OCI-LY3 (cell line): ENCODE measurements around the gene KLF4.
"Not testable (repeated sequence)": the region's sequence is repeated elsewhere in the genome, so short reads cannot be mapped to it uniquely, and the experiment has no call there.

Experiments used
- H2AFZ ChIP-seq: fragments of 200-600, 300-600 bp; shearing (Covaris generic); 2 replicates; pipeline ENCODE4 v1.6.0; 2014; ENCODE audit warnings: antibody characterized with exemption, low read depth, low read length
- H3K27ac ChIP-seq: fragments of 200-600, 300-600 bp; sonication (generic); 2 replicates; pipeline ENCODE4 v1.5.1; 2014; ENCODE audit warnings: mild to moderate bottlenecking, low read length, moderate library complexity, mixed read lengths
- H3K27me3 ChIP-seq: fragments of 200-600, 300-600 bp; sonication (generic); 2 replicates; pipeline ENCODE4 v1.6.1; 2014; ENCODE audit warnings: low read depth, low read length, mixed read lengths
- H3K36me3 ChIP-seq: fragments of 200-600, 300-600 bp; sonication (generic); replicated peaks from 2 replicates; pipeline ENCODE3; 2014; ENCODE audit warnings: low read depth, low read length, mixed read lengths
- H3K4me1 ChIP-seq: fragments of 300-600, 200-600 bp; sonication (generic); 2 replicates; pipeline ENCODE4 v1.6.1; 2014; ENCODE audit warnings: low read length, mixed read lengths
- H3K4me2 ChIP-seq: fragments of 200-600, 300-600 bp; sonication (generic); 2 replicates; pipeline ENCODE4 v1.6.1; 2014; ENCODE audit warnings: low read length, mixed read lengths
- H3K4me3 ChIP-seq: fragments of 300-600, 200-600 bp; sonication (generic); 2 replicates; pipeline ENCODE4 v1.5.1; 2014; ENCODE audit warnings: antibody characterized with exemption, mild to moderate bottlenecking, low read length, moderate library complexity
- H3K79me2 ChIP-seq: fragments of 300-600, 200-600 bp; shearing (Covaris generic); 2 replicates; pipeline ENCODE4 v1.6.1; 2014; ENCODE audit warnings: mild to moderate bottlenecking, low read length, mixed read lengths
- H3K9ac ChIP-seq: fragments of 300-600, 200-600 bp; shearing (Covaris generic); 2 replicates; pipeline ENCODE4 v1.6.0; 2014; ENCODE audit warnings: mild to moderate bottlenecking, low read length, moderate library complexity
- H3K9me3 ChIP-seq: fragments of 200-600, 300-600 bp; shearing (Covaris generic); 2 replicates; pipeline ENCODE4 v1.6.1; 2014; ENCODE audit warnings: low read length, mixed read lengths; ENCODE audit not compliant: insufficient read depth
- H4K20me1 ChIP-seq: fragments of 200-600, 300-600 bp; sonication (generic); 2 replicates; pipeline ENCODE4 v1.6.1; 2016; ENCODE audit warnings: low read length, mixed read lengths; ENCODE audit not compliant: insufficient read depth
- EZH2phosphoT487 ChIP-seq: fragments of 200-600 bp; shearing (Covaris generic); IDR thresholded peaks from 2 replicates; pipeline ENCODE4 v1.6.1; 2018; ENCODE audit warnings: antibody characterized with exemption, mixed run types, low read depth
- TF ChIP-seq, protein P1 (sequence below): fragments of 200-600, 300-600 bp; sonication (generic); IDR thresholded peaks from 2 replicates; pipeline ENCODE4 v1.5.1; 2014; ENCODE audit warnings: antibody characterized with exemption, low read length, low read depth

Gene KLF4

DNA sequence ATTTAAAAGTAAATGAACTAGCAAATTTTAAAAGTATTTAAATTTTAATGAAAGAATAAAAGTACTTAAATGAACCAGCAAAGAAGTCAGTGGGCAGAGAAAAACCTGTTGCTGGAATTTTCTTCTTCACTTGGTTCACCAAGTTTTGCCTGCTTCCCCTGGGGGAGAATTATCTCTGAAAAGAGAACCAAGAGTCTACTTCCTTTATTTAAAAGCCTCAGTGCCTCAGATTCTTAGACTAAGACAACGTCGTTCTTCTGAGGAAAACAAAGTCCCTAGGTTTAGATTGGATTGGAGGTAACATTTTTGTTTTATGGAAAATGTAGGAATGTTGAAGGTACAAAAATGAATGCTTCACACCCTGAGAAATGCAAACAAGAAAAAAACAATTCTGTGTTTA is 7.4 kb upstream of the KLF4 start:
- no peak overlapping the region for H3K4me3 ChIP-seq
- no peaks in the 10 kb centered on the region for H3K4me1 ChIP-seq
- no peaks in the 10 kb centered on the region for H3K36me3 ChIP-seq
- no peak overlapping the region for H2AFZ ChIP-seq
- peaks cover 11% of the 10 kb centered on the region; the same call in 1 of the 2 replicates for H3K27me3 ChIP-seq
- no peak overlapping the region for H3K9ac ChIP-seq
- no peaks in the 10 kb centered on the region for H3K79me2 ChIP-seq
- no peak overlapping the region for H3K4me2 ChIP-seq
- no peak overlapping the region for H3K27ac ChIP-seq
- no peaks in the 10 kb centered on the region for H4K20me1 ChIP-seq
- TF ChIP-seq, protein P1, sequence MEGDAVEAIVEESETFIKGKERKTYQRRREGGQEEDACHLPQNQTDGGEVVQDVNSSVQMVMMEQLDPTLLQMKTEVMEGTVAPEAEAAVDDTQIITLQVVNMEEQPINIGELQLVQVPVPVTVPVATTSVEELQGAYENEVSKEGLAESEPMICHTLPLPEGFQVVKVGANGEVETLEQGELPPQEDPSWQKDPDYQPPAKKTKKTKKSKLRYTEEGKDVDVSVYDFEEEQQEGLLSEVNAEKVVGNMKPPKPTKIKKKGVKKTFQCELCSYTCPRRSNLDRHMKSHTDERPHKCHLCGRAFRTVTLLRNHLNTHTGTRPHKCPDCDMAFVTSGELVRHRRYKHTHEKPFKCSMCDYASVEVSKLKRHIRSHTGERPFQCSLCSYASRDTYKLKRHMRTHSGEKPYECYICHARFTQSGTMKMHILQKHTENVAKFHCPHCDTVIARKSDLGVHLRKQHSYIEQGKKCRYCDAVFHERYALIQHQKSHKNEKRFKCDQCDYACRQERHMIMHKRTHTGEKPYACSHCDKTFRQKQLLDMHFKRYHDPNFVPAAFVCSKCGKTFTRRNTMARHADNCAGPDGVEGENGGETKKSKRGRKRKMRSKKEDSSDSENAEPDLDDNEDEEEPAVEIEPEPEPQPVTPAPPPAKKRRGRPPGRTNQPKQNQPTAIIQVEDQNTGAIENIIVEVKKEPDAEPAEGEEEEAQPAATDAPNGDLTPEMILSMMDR, result no peak
- TF ChIP-seq EZH2phosphoT487, result no peak
- no peaks in the 10 kb centered on the region for H3K9me3 ChIP-seq

DNA sequence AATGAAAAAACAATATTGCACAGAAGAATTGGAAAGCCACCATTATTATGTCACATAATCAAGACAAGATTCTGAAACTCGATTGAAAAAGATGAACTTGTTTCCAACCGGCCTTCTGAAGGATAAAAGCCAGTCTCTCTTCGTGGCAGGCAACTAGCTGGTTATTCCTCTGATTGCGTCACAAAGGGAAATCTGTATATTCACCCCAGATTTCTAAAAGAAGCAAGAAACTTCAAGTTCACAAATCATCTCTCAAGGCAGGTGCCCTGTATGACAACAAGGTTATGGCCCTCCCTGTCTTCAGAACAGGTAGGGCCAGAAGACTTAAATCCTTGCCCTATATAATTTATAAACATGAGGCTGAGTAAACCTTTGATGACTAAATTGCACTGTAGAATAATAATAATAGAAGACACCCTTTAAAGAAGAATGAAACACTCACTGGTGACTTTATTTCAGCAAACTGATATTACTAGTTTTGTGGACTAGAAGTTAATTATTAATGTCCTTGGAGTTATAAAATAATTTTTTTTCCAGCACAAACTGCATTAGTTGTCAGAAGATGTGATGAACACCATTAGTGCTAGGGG is 2.9 kb upstream of the KLF4 start:
- peaks cover 11% of the 10 kb centered on the region; the same call in 1 of the 2 replicates for H3K27me3 ChIP-seq
- no peak overlapping the region for H3K4me2 ChIP-seq
- no peaks in the 10 kb centered on the region for H3K4me1 ChIP-seq
- H3K4me3 ChIP-seq, result no peak overlapping the region
- no peaks in the 10 kb centered on the region for H4K20me1 ChIP-seq
- H3K79me2 ChIP-seq, result no peaks in the 10 kb centered on the region
- no peak overlapping the region for H2AFZ ChIP-seq
- H3K27ac ChIP-seq, result no peak overlapping the region
- no peak overlapping the region for H3K9ac ChIP-seq
- H3K36me3 ChIP-seq, result no peaks in the 10 kb centered on the region
- H3K9me3 ChIP-seq, result no peaks in the 10 kb centered on the region
- no peak for TF ChIP-seq EZH2phosphoT487
- TF ChIP-seq, protein P1, result no peak

DNA sequence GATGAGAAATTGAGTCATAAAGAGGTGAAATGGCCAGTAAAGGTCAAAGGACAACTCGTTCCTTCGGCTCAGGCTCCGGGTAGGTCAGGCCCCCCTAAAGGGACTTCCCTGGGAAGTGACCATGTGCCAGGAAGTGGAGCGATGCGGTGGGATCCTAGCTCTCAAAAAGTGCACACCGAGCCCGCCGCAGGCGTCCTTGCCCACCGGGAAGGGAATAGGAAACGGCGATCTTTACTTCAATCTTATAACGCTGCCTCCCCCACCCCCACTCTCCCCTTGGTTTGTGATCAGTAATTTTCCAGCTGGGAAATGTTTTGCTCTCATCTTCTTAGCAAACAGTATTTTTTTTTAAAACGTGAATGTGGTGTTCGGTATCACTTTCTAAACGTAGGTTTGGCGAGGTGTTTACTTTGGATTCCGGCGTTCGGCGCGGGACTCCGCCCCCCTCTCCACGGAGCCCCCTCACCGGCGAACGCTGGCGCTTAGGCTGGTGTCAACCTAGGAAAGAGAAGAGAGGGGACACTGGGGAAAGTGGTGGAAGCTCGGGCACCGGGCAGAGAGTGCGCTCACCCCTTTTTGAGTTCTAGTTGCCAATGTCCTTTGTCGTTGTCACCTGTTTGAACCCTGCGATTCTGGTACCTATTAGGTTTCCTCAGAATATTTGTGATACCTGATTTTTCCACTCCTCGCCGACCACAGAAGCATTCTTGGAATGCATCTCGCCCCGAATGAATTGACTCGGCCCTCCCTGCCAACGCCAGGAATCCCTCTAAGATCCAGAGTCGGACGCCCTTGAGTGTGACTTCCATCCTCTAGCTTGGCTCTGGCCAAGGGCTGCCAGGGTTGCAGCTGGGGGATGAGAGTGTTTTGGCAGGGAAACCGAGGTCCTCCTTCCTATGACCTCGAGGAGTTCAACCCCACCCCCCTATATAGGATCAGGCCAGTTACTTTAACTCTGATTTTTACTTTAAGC is 1.8 kb upstream of the KLF4 start:
- H3K4me2 ChIP-seq, result no peak overlapping the region
- no peaks in the 10 kb centered on the region for H3K36me3 ChIP-seq
- H3K27me3 ChIP-seq, result peaks cover 11% of the 10 kb centered on the region; the same call in 1 of the 2 replicates
- H3K79me2 ChIP-seq, result no peaks in the 10 kb centered on the region
- TF ChIP-seq, protein P1, result no peak
- no peak for TF ChIP-seq EZH2phosphoT487
- no peak overlapping the region for H3K27ac ChIP-seq
- H3K4me1 ChIP-seq, result no peaks in the 10 kb centered on the region
- H4K20me1 ChIP-seq, result no peaks in the 10 kb centered on the region
- H3K9me3 ChIP-seq, result no peaks in the 10 kb centered on the region
- no peak overlapping the region for H3K4me3 ChIP-seq
- no peak overlapping the region for H2AFZ ChIP-seq
- no peak overlapping the region for H3K9ac ChIP-seq

DNA sequence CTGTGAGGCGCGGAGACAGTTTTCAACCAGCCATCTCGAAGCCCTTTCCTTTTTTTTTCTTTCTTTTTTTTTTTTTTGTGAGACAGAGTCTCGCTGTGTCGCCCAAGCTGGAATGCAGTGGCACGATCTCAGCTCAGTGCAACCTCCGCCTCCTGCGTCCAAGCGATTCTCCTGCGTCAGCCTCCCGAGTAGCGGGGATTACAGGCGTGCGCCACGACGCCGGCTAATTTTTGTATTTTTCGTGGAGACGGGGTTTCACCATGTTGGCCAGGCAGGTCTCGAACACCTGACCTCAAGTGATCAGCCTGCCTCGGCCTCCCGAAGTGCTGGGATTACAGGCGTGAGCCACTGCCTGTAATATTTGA is 1.0 kb upstream of the KLF4 start:
- H3K4me2 ChIP-seq, H3K79me2 ChIP-seq, H3K36me3 ChIP-seq, H3K27me3 ChIP-seq, H4K20me1 ChIP-seq, H3K27ac ChIP-seq, H3K4me1 ChIP-seq, H2AFZ ChIP-seq, H3K9me3 ChIP-seq, H3K9ac ChIP-seq, H3K4me3 ChIP-seq: not testable (repeated sequence)
